B cell (primary cell): ENCODE measurements around the gene DPH7.

Experiments
- CTCF ChIP-seq: fragments of 200-600 bp; IDR thresholded peaks from one replicate; pipeline ENCODE4 v1.8.0; 2022; ENCODE audit warnings: antibody characterized with exemption, mild to moderate bottlenecking
- EZH2 ChIP-seq: IDR thresholded peaks from 2 replicates; pipeline ENCODE4 v1.6.1; 2012; ENCODE audit warnings: borderline replicate concordance, low read depth, mild to moderate bottlenecking, moderate library complexity, low read length; ENCODE audit not compliant: insufficient read depth, poor library complexity, severe bottlenecking

- TF ChIP-seq CTCF: no peak
- no peak for TF ChIP-seq EZH2
Measured at GRCh38 chr9:137522746-137523455, 55.8 kb downstream of the DPH7 start.
